Adrenal gland (tissue), 12 donors: ENCODE data around the gene CDH4. TPM values are rescaled to one million over a fixed set of nuclear protein-coding genes. Genes with fewer than 3 reads are reported as not detected.

ENCODE experiments used
- DNase-seq, 7 donors: peaks; one replicate each; pipeline ENCODE4 v3.0.0-alpha.2; 2019 to 2020
- H3K27ac ChIP-seq, 5 donors: fragments of 200-600 bp; sonication (generic) in 4 of 5; 1 replicate in 3 of 5; 2 replicates in 2 of 5; pipeline versions ENCODE4 v1.5.1 to v1.8.0; 2016 to 2020; ENCODE audit warnings: mild to moderate bottlenecking in 1 of 5
- H3K27me3 ChIP-seq: fragments of 200-600 bp; 2 replicates; pipeline ENCODE4 v1.8.0; 2021
- H3K36me3 ChIP-seq, 2 donors: fragments of 200-600 bp; replicated peaks in 1 of 2; 1 replicate in 1 of 2; 2 replicates in 1 of 2; pipeline versions ENCODE4 v1.5.1 to v1.8.0; 2018 to 2022
- H3K4me1 ChIP-seq, 2 donors: fragments of 200-600 bp; replicated peaks in 1 of 2; 1 replicate in 1 of 2; 2 replicates in 1 of 2; pipeline versions ENCODE4 v1.5.1 to v1.8.0; 2018 to 2021
- H3K4me3 ChIP-seq, 4 donors: fragments of 200-600 bp; sonication (generic) in 3 of 4; one replicate each; pipeline ENCODE4 v1.5.1; 2016 to 2018
- H3K9me3 ChIP-seq, 3 donors: fragments of 200-600 bp; sonication (generic) in 1 of 3; replicated peaks in 1 of 3; 1 replicate in 2 of 3; 2 replicates in 1 of 3; pipeline versions ENCODE4 v1.5.1 to v1.8.0; 2016 to 2021
- POLR2A ChIP-seq, 2 donors: fragments of 450-650 bp; IDR thresholded peaks; one replicate each; pipeline ENCODE4 v1.6.1; 2017; ENCODE audit warnings: antibody characterized with exemption in 2 of 2, mild to moderate bottlenecking in 2 of 2, moderate library complexity in 1 of 2
- WGBS, 4 donors: extraction: QIAGEN DNeasy Blood & Tissue Kit in 2 of 4; methylation state at CpG; one replicate each; pipeline versions ENCODE4 v1.1.5 to v1.1.7; 2013 to 2017; 5-methylcytosine and 5-hydroxymethylcytosine counted together
- intact Hi-C, 2 donors: fragments of 100-400 bp; cut with DNase I; formaldehyde crosslinking; loops; one replicate each; pipeline versions ENCODE4 v1.14.1 to v1.15.0; 2022 to 2023
- polyA plus RNA-seq, 3 donors: library from polyadenylated mRNA; stranded (reverse); fragments of 200-250 nt in 2 of 3; fragments of 350-450 nt in 1 of 3; fragmentation: Illumina TruSeq in 1 of 3; extraction: RNeasy Lipid Tissue Mini Kit (QIAGEN cat#74804) in 1 of 3; gene quantifications; one replicate each; pipeline ENCODE4 v1.2.3, GENCODE V29; 2013 to 2014
- total RNA-seq, 9 donors: library from RNA; depleted of rRNA in 4 of 9; stranded (reverse); fragments of >200 nt in 4 of 9; fragments of 120-200 nt in 1 of 9; fragmentation: NEBNext Ultra II Directional in 1 of 9; extraction: Animal tissue kit (Norgen Biotek cat#: 25700) in 1 of 9; gene quantifications; one replicate each; pipeline versions ENCODE4 v1.1.0 to v1.2.4, GENCODE V29; 2013 to 2023
- TF ChIP-seq, protein P1 (sequence below), 6 experiments: fragments of 450-650 bp in 4 of 6; fragments of 200-600 bp in 2 of 6; sonication (generic) in 1 of 6; IDR thresholded peaks; 1 replicate in 5 of 6; 2 replicates in 1 of 6; pipeline versions ENCODE4 v1.5.1 to v1.8.0; 2016 to 2021; ENCODE audit warnings: antibody characterized with exemption in 6 of 6, mild to moderate bottlenecking in 2 of 6, moderate library complexity in 1 of 6
- donor health status: healthy with polysubstance abuse.
- donor health status: Bipolar disorder and iron deficiency.
- donor health status: DM: yes; HTN: yes; CAD: no.
- donor health status: DM: no; HTN: no; CAD: no.
- donor health status: DM: no; HTN: no; CAD: no.
- donor health status: DM: yes; HTN: yes; CAD: no.

Gene CDH4
- total and polyA plus RNA-seq, 12 donors: 0.08 to 0.53 (median 0.20) TPM; not detected in 3

DNA sequence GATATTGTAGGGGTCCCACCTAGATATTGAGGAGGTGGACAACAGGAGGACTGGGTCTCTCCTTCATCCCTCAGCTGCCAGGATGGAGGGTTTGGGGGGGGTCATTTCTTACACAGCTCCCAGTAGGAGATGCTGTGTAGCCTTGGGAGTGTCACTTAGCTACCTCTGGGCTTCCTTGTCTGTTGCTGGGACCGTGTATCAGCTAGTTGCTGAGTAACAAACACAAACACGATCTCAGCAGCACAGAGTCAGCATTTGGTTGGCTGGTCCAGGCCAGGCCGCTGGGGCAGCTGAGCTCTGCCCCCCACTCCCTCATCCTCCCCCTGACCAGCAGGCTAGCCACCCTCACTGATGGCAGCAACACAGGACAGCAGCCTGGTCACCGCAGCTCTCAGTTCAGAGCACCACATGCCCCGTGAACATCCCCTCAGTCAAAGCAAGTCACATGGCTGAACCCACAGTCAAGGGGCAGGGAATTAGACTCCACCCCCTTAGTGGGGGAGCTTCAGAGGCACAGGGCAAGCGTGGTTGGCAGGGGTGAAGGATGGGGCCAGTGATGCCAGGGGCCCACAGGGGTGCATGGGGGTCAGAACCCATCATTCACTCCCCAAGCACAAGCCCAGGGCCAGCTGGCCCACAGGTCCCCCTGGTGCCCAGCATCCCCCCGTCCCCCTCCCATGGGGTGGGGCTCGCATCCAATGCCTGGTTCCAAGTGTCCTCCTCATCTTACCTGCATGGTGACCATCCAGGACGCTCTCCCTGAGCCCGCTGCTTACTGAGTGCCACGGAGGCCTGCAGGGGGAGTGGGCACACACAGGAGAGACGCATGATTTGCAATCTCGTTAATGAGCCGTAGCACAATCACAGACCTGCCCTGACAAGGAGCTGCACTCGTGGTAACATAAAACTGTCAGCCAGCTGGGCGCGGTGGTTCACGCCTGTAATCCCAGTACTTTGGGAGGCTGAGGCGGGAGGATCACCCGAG, 701.3 kb downstream of the CDH4 start:
- Histone ChIP-seq H3K36me3 (no peaks in the 10 kb centered on the region), H3K9me3 (no peaks in the 10 kb centered on the region), H3K4me1 (peaks cover 4 to 11% of the 10 kb centered on the region in 2 donors), H3K27ac (no peak overlapping the region), H3K27me3 (no peaks in the 10 kb centered on the region), H3K4me3 (no peak overlapping the region)
- TF ChIP-seq, protein P1, sequence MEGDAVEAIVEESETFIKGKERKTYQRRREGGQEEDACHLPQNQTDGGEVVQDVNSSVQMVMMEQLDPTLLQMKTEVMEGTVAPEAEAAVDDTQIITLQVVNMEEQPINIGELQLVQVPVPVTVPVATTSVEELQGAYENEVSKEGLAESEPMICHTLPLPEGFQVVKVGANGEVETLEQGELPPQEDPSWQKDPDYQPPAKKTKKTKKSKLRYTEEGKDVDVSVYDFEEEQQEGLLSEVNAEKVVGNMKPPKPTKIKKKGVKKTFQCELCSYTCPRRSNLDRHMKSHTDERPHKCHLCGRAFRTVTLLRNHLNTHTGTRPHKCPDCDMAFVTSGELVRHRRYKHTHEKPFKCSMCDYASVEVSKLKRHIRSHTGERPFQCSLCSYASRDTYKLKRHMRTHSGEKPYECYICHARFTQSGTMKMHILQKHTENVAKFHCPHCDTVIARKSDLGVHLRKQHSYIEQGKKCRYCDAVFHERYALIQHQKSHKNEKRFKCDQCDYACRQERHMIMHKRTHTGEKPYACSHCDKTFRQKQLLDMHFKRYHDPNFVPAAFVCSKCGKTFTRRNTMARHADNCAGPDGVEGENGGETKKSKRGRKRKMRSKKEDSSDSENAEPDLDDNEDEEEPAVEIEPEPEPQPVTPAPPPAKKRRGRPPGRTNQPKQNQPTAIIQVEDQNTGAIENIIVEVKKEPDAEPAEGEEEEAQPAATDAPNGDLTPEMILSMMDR (IDR thresholded peaks at IDR 0.05): no peak
- TF ChIP-seq POLR2A (IDR thresholded peaks at IDR 0.05): no peak
- 92 to 93% (median 92%) methylated on average over 10 to 20 of the region's 20 CpGs for WGBS, 4 donors
- intact Hi-C loops: no loop called here
- DNase-seq: peak in 4 of 7 donors; percentile 10 to 36 (median 11)

DNA sequence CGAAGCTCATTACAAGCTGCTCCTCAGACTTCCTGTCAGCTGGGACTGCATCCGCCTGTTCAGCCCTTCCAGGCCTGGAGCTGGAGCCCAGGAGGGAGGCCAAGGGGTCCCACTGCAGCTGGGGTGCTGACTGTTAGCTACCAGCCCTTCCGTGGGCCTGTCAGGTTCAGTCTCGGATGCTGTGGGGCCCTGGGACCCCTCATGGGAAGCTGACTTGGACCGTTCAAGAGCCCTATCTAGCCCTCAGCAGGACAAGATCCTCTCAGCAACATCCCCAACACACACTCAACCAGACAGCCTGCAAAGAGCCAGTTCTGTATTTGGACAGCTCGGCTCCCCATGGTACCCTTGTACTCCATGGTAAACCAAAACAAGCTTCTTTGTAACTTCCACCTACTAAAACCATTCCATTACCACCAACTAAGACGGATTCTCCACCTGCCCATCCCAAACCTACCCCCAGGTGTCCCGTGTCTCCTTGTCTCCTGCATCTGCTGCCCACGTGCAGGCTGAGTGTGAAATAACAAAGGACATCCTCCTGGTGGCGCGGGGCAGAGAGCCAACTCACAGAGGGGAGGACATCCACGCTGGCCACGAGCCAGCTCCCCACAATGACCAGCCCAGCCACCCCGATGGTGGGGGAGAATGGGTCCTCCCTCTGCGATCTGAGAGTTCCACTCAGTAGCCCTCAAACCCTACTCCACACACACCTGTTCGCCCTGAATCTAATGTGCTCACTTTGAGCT, 702.4 kb downstream of the CDH4 start:
- H3K36me3 ChIP-seq: no peaks in the 10 kb centered on the region
- no peak overlapping the region for H3K27ac ChIP-seq
- no peak overlapping the region for H3K4me3 ChIP-seq
- H3K9me3 ChIP-seq: no peaks in the 10 kb centered on the region
- intact Hi-C loops: no loop called here
- TF ChIP-seq, protein P1 (IDR thresholded peaks at IDR 0.05): no peak
- no peak for TF ChIP-seq POLR2A (IDR thresholded peaks at IDR 0.05)
- peaks cover 4 to 11% of the 10 kb centered on the region in 2 donors for H3K4me1 ChIP-seq
- WGBS, 4 donors: 58 to 62% (median 61%) methylated on average over 16 of the region's 16 CpGs
- no peaks in the 10 kb centered on the region for H3K27me3 ChIP-seq
- DNase-seq: peak in 4 of 7 donors; percentile 5 to 46 (median 12)

DNA sequence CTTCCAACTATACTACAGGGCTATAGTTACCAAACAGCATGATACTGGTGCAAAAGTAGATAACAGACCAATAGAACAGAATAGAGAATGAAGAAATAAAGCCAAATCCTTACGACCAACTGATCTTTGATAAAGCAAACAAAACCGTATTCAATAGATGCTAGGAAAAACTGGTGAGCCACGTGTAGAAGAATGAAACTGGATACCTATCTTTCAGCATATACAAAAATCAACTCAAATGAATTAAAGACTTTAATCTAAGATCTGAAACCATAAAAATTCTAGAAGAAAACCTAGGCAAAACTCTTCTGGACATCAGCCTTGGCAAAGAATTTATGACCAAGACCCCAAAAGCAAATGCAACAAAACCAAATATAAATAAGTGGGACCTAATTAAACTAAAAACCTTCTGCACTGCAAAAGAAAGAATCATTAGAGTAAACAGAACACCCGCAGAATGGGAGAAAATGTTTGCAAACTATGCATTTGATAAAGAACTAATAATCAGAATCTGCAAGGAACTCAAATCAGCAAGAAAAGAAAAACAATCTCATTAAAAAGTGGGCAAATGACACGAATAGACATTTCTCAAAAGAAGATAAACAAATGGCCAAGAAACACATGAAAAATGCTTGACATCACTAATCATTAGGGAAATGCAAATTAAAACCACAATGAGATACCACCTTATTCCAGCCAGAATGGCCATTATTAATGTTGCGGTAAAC, 703.8 kb downstream of the CDH4 start:
- Histone ChIP-seq H3K27ac (no peak overlapping the region), H3K9me3 (no peaks in the 10 kb centered on the region), H3K4me1 (peaks cover 4 to 11% of the 10 kb centered on the region in 2 donors), H3K4me3 (no peak overlapping the region), H3K36me3 (no peaks in the 10 kb centered on the region), H3K27me3 (no peaks in the 10 kb centered on the region)
- WGBS, 4 donors: 55 to 65% (median 62%) methylated on average over 6 of the region's 6 CpGs
- TF ChIP-seq POLR2A (IDR thresholded peaks at IDR 0.05): no peak
- intact Hi-C loops: no loop called here
- no peak for DNase-seq

DNA sequence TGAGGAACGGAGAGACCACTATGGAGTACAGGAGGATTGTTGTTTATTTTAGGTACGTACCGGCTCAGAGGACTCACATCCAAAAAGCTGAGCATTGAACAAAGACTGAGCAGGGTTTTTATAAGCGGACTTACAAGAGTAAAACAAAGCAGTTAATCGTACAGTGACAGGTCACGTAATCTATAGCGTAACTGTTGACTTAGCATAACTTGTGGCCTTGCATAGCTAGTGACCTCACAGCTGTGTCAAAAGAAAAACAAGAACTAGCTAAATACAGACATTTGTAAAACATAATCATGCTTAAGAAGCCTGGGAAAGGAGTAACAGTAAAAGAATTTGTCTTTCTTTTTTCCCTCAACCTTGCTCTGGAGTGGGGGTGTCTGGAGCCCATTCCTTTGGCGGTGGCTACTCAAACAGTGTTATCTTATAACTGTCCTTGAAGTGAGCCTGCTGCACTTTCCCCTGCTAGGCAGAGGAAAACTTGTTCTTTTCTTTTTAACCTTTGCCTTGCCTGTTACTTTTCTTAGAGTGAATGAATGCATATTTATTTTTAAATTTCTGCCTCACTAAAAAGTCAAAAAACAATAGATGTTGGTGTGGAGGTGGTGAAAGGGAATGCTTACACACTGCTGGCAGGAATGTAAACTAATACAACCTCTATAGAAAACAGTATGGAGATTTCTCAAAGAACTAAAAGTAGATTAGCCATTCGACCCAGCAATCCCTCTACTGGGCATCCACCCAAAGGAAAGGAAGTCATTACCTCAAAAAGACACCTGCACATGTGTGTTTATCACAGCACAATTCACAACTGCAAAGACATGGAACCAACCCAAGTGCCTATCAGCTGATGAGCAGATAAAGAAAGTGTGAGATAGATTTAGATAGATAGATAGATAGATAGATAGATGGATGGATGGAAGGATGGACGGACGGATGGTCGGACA, 704.6 kb downstream of the CDH4 start:
- no peak for TF ChIP-seq POLR2A (IDR thresholded peaks at IDR 0.05)
- TF ChIP-seq, protein P1 (IDR thresholded peaks at IDR 0.05): no peak

More for the DNA sequence above, 704.6 kb downstream of the CDH4 start:
- no peaks in the 10 kb centered on the region for H3K9me3 ChIP-seq
- H3K4me1 ChIP-seq: peaks cover 4 to 11% of the 10 kb centered on the region in 2 donors
- H3K36me3 ChIP-seq: no peaks in the 10 kb centered on the region
- no peaks in the 10 kb centered on the region for H3K27me3 ChIP-seq
- peak overlapping the region in 1 of 4 donors; percentile 0 for H3K4me3 ChIP-seq
- DNase-seq: peak in 6 of 7 donors; percentile 12 to 52 (median 16)
- WGBS, 4 donors: 25 to 35% (median 31%) methylated on average over 12 of the region's 12 CpGs
- intact Hi-C loops: no loop called here
- H3K27ac ChIP-seq: no peak overlapping the region
